CD4-positive, alpha-beta T cell treated with Interleukin-4 for 4 hours (primary cell): ENCODE results near the gene DUSP7.

Source experiments
- DNase-seq: peaks from one replicate; pipeline ENCODE4 v3.0.0-alpha.2; 2020

DUSP7 gene, protein sequence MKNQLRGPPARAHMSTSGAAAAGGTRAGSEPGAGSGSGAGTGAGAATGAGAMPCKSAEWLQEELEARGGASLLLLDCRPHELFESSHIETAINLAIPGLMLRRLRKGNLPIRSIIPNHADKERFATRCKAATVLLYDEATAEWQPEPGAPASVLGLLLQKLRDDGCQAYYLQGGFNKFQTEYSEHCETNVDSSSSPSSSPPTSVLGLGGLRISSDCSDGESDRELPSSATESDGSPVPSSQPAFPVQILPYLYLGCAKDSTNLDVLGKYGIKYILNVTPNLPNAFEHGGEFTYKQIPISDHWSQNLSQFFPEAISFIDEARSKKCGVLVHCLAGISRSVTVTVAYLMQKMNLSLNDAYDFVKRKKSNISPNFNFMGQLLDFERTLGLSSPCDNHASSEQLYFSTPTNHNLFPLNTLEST

GRCh38 chr3:52056521-52056967, at the start of gene DUSP7:
Gene DUSP7 (minus strand): TSS chr3:52056571. CDS start chr3:52056366, 205 bp downstream.
- peak; percentile 50 for DNase-seq

DNA sequence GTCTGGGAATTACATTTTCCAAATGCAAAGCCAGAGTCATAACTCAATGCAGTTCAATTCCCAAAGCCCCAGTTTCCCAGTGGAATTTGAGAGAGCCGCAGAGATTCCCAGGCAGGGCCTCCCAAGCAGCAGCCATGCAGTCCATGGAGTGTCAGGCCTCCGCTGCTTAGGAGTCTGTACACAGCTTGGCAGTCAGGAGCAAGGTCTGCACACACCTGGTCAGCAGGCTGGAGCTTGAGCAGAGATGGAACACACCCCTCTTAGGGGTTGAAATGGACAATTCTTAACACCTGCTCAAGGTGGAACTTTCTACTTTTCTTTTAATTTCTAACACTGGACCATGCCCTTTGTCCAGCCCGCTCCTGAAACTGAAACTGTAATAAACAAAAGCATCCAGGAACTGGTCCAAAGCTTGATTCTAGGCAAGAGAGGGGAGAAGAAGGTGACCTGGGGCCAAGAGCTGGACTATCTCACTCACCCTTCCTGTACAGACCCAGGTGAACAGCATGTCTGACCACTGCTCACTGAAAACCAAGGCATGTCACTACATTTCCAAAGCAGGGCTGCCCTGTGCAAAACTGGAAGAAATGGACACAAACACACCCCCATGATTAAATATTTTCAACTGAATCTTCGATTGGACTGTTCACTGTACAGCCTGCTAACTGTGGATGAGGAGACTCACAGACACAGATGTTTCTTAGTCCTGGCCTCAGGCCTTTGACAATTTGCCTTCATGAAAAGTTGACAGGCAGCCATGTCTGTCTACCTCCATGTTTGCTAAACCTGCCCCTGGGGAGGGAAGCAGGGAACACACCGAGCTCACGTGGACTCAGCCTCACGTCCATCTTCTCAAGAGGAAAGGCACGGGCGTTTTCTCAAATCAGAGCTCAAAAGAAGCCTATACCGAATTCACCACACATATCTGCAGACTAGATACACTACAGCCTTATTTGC, 48.6 kb upstream of the DUSP7 start:
- DNase-seq: no peak

- no peak for DNase-seq
These were observed 46.6 kb upstream of the DUSP7 start for GRCh38 chr3:52102934-52103333.

DNA sequence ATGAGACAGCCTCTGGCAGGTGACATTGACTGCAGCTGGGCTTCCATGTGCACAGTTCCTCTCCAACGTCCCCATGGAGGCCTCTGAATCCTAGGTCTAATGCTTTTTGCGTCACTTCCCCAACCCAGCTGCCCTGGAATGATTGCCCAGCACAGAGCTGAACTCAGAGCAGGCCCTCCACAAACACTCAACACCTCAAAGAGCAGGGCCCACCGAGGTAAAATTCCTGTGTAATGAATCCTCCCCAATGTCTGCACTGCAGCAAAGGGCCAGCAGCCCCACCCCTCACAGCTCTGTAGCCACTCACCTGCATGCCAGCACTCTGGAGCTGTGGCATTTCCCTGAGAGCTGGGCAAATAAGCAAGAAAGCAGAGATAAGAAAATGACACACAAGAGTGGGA, 42.6 kb upstream of the DUSP7 start:
- no peak for DNase-seq

GRCh38 chr3:52097851-52098507, 41.6 kb upstream of the DUSP7 start:
- no peak for DNase-seq

- DNase-seq: no peak
These were observed 39.8 kb upstream of the DUSP7 start for GRCh38 chr3:52095990-52096775.

- no peak for DNase-seq
These were observed 38.5 kb upstream of the DUSP7 start for GRCh38 chr3:52094571-52095485.

- DNase-seq: no peak
These were observed 37.6 kb upstream of the DUSP7 start for GRCh38 chr3:52093756-52094545.

GRCh38 chr3:52092891-52093290, 36.5 kb upstream of the DUSP7 start:
- DNase-seq: no peak

GRCh38 chr3:52092271-52092660, 35.9 kb upstream of the DUSP7 start:
- no peak for DNase-seq

- no peak for DNase-seq
These were observed 35.4 kb upstream of the DUSP7 start for GRCh38 chr3:52091586-52092270.

- DNase-seq: no peak
These were observed 34.6 kb upstream of the DUSP7 start for GRCh38 chr3:52090933-52091468.

GRCh38 chr3:52090131-52090932, 34.0 kb upstream of the DUSP7 start:
- DNase-seq: no peak

DNA sequence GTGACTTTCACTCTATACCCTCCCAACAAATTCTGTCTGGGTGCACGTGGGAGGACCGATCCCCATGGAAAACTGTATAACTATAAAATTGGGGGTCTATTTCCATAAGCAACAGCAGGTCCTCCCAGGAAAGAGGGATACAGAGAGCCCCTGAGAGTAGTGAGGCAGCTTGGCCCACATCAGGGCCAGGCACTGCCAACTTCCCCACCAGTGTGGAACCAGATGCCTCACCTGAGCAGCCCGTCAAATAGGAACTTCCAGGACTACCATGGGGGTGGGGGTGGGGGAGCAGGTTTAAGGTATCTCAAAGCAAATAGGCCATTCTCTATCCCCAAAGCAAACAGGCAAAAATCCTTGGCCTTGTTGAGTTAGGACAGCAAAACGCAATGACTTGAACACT, 33.3 kb upstream of the DUSP7 start:
- DNase-seq: no peak

- DNase-seq: no peak
These were observed 32.3 kb upstream of the DUSP7 start for GRCh38 chr3:52088445-52089367.

DNA sequence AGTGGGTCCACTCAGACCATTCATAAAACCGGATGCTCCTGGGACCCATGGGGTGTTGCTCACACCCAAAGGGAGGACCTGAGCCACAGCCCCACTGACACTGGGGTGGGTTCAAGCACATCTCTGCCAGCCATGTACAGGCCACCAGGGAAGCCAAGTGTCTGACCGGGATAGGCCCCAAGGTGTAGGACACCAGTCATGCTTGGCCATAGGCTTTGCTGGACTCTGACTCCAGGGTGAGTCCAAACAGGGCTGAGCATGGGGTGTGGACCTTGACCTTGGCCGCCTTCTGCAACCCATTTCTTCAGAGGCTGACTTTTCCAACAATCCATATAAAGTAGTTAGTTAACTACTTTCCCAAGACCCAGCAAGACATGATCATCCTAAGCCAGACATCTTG, 31.4 kb upstream of the DUSP7 start:
- DNase-seq: no peak

DNA sequence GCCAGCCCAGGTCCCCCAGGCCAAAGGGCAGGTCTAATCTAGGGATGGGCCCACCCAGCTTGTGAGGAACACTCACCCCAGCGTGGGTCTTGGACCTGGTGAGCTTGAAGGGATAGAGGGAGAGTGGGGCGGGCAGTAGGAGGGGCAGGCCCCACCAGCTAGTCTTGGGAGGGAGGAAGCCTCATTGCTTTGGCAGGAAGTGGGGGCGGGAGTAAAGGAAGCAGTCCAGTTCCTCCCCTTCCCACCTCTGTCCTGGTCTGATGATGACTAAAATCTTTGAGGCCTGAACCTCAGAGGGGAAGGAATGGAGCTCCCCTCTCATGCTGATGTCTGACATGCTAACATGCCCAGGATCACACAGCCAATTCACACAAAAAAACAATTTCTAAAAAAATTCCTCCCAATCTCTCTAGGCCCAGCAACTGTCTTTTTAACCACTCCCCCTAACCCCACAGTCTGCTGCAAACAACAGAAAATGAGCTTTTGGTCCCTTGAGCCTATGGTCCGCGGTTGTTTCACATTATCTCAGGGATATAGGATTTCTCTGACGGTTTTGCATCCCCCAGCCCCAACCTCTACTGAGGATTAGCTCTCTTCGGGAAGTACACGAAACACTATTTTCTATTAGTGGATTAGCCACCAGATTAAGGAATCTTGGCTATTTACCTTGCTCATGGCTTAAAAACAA, 30.7 kb upstream of the DUSP7 start:
- no peak for DNase-seq
